Trophoblast cell (in vitro differentiated cells and primary cell): ENCODE measurements around the gene LILRB4.
"Not testable (repeated sequence)": the region's sequence is repeated elsewhere in the genome, so short reads cannot be mapped to it uniquely, and the experiment has no call there.

Experiments used
- DNase-seq, 2 donors: peaks; one replicate each; pipeline ENCODE4 v3.0.0-alpha.2; 2016
- H2AFZ ChIP-seq: 2 replicates; pipeline ENCODE4 v1.6.1; 2013; ENCODE audit warnings: low read length, moderate library complexity, mild to moderate bottlenecking; ENCODE audit not compliant: insufficient read depth, poor library complexity
- H2AK5ac ChIP-seq: 2 replicates; pipeline ENCODE4 v1.6.1; 2013; ENCODE audit warnings: mild to moderate bottlenecking, low read length
- H2BK120ac ChIP-seq: 2 replicates; pipeline ENCODE4 v1.6.1; 2013; ENCODE audit warnings: low read length, mild to moderate bottlenecking, moderate library complexity; ENCODE audit not compliant: insufficient read depth, poor library complexity
- H2BK12ac ChIP-seq: 2 replicates; pipeline ENCODE4 v1.6.1; 2013; ENCODE audit warnings: mild to moderate bottlenecking, low read length, moderate library complexity
- H2BK5ac ChIP-seq: 2 replicates; pipeline ENCODE4 v1.6.1; 2013; ENCODE audit warnings: low read length, low read depth, moderate library complexity, mild to moderate bottlenecking; ENCODE audit not compliant: poor library complexity
- H3K14ac ChIP-seq: 2 replicates; pipeline ENCODE4 v1.6.1; 2013; ENCODE audit warnings: mild to moderate bottlenecking, low read length
- H3K18ac ChIP-seq: 2 replicates; pipeline ENCODE4 v1.6.1; 2013; ENCODE audit warnings: mild to moderate bottlenecking, low read length
- H3K23ac ChIP-seq: 2 replicates; pipeline ENCODE4 v1.6.1; 2013; ENCODE audit warnings: low read length
- H3K27ac ChIP-seq: 2 replicates; pipeline ENCODE4 v1.5.1; 2013; ENCODE audit warnings: low read depth, mild to moderate bottlenecking, inconsistent platforms, low read length, moderate library complexity
- H3K27me3 ChIP-seq: 2 replicates; pipeline ENCODE4 v1.6.1; 2013; ENCODE audit warnings: inconsistent platforms, mild to moderate bottlenecking, low read length, moderate library complexity; ENCODE audit not compliant: insufficient read depth
- H3K36me3 ChIP-seq, 2 experiments: 1 replicate in 1 of 2; 2 replicates in 1 of 2; pipeline ENCODE4 v1.6.1; 2013; ENCODE audit warnings: low read length in 2 of 2, mild to moderate bottlenecking in 2 of 2, moderate library complexity in 1 of 2; ENCODE audit not compliant: insufficient read depth in 2 of 2, control insufficient read depth in 1 of 2
- H3K4ac ChIP-seq: 2 replicates; pipeline ENCODE4 v1.6.1; 2013; ENCODE audit warnings: low read depth, mild to moderate bottlenecking, low read length, moderate library complexity
- H3K4me1 ChIP-seq, 2 experiments: 1 replicate in 1 of 2; 2 replicates in 1 of 2; pipeline ENCODE4 v1.6.1; 2013; ENCODE audit warnings: low read length in 2 of 2, mild to moderate bottlenecking in 2 of 2, moderate library complexity in 1 of 2; ENCODE audit not compliant: insufficient read depth in 2 of 2, control insufficient read depth in 1 of 2
- H3K4me2 ChIP-seq: 2 replicates; pipeline ENCODE4 v1.6.1; 2013; ENCODE audit warnings: inconsistent platforms, mild to moderate bottlenecking, low read length, moderate library complexity
- H3K4me3 ChIP-seq: 2 replicates; pipeline ENCODE4 v1.5.1; 2013; ENCODE audit warnings: mild to moderate bottlenecking, low read depth, low read length, inconsistent platforms
- H3K79me1 ChIP-seq: one replicate; pipeline ENCODE4 v1.6.1; 2013; ENCODE audit warnings: low read length
- H3K79me2 ChIP-seq: 2 replicates; pipeline ENCODE4 v1.6.1; 2013; ENCODE audit warnings: low read length, mild to moderate bottlenecking; ENCODE audit not compliant: control insufficient read depth, insufficient read depth, poor library complexity
- H3K9ac ChIP-seq: 2 replicates; pipeline ENCODE4 v1.6.1; 2013; ENCODE audit warnings: mild to moderate bottlenecking, low read length
- H3K9me3 ChIP-seq: 2 replicates; pipeline ENCODE4 v1.6.1; 2013; ENCODE audit warnings: low read depth, mild to moderate bottlenecking, control low read depth, inconsistent platforms, low read length; ENCODE audit not compliant: insufficient read depth
- H4K12ac ChIP-seq: 2 replicates; pipeline ENCODE4 v1.6.1; 2013; ENCODE audit warnings: low read depth, mild to moderate bottlenecking, low read length, moderate library complexity
- H4K8ac ChIP-seq: 2 replicates; pipeline ENCODE4 v1.6.1; 2013; ENCODE audit warnings: low read depth, mild to moderate bottlenecking, low read length, moderate library complexity
- H4K91ac ChIP-seq: one replicate; pipeline ENCODE4 v1.6.1; 2013; ENCODE audit warnings: low read depth, mild to moderate bottlenecking, low read length, moderate library complexity
- WGBS: extraction: QIAGEN DNeasy Blood & Tissue Kit; methylation state at CpG from one replicate; pipeline ENCODE4 v1.1.7; 2013; ENCODE audit warnings: missing lambda C conversion rate; ENCODE audit not compliant: insufficient read length, insufficient coverage; ENCODE audit errors: extremely low coverage; 5-methylcytosine and 5-hydroxymethylcytosine counted together

LILRB4 gene

DNA sequence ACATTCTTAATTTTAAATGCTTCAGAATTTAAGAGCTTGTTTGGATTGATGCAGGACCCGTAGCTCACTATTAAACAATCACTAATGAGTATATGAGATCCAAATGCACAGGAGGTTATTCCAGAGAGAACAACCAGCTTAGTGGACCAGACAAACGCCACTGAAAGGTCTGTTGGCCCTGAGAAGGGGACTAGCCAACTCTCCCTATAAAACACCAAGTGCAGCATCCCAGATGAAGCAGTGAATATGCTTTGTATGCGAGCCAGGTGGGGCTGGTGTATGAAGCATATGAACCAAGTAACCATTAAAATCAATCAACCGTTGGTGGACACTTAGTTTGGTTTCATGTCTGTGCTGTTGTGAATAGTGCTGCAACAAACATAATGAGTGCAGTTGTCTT, 42.3 kb upstream of the LILRB4 start:
- Histone ChIP-seq H3K4ac (no peak overlapping the region), H4K12ac (no peak overlapping the region), H4K91ac (no peak overlapping the region), H3K36me3 (no peaks in the 10 kb centered on the region), H3K4me3 (no peak overlapping the region), H3K18ac (no peak overlapping the region), H3K4me1 (no peaks in the 10 kb centered on the region), H4K8ac (no peak overlapping the region), H3K4me2 (no peak overlapping the region), H2AK5ac (no peak overlapping the region), H2BK5ac (no peak overlapping the region), H2AFZ (no peak overlapping the region), H3K9ac (no peak overlapping the region), H3K79me1 (no peaks in the 10 kb centered on the region), H3K27ac (no peak overlapping the region), H3K23ac (no peak overlapping the region), H3K79me2 (no peaks in the 10 kb centered on the region), H3K14ac (no peak overlapping the region), H2BK12ac (no peak overlapping the region), H2BK120ac (no peak overlapping the region), H3K27me3 (no peaks in the 10 kb centered on the region), H3K9me3 (peaks cover 12% of the 10 kb centered on the region)
- no peak for DNase-seq
- no CpG with 5 or more reads among the region's 4 CpGs for WGBS

DNA sequence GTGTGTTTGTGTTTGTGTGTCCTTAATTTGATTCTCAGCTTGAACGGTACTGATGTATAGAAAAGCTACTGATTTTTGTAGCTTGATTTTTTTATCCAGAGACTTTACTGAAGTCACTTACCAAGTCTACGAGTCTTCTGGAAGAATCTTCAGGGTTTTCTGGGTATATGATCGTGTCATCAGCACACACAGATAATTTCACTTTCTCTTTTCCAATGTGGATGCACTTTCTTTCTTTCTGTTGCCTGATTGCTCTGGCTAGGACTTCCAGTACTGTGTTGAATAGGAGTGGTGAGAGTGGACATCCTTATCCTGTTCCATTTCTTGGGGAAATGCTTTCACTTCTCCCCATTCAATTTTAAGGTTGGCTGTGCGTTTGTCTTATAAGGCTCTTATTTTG, 40.4 kb upstream of the LILRB4 start:
- Histone ChIP-seq H3K36me3 (no peaks in the 10 kb centered on the region), H2BK12ac (no peak overlapping the region), H3K9me3 (peaks cover 11% of the 10 kb centered on the region), H3K4ac (no peak overlapping the region), H4K8ac (no peak overlapping the region), H3K14ac (no peak overlapping the region), H3K27ac (no peak overlapping the region), H3K4me2 (no peak overlapping the region), H2BK120ac (no peak overlapping the region), H3K79me1 (no peaks in the 10 kb centered on the region), H4K91ac (no peak overlapping the region), H3K9ac (no peak overlapping the region), H3K4me3 (no peak overlapping the region), H3K4me1 (no peaks in the 10 kb centered on the region), H2BK5ac (no peak overlapping the region), H2AFZ (no peak overlapping the region), H3K79me2 (no peaks in the 10 kb centered on the region), H3K18ac (no peak overlapping the region), H3K27me3 (no peaks in the 10 kb centered on the region), H4K12ac (no peak overlapping the region), H2AK5ac (no peak overlapping the region), H3K23ac (no peak overlapping the region)
- no CpG with 5 or more reads among the region's 4 CpGs for WGBS
- no peak for DNase-seq

DNA sequence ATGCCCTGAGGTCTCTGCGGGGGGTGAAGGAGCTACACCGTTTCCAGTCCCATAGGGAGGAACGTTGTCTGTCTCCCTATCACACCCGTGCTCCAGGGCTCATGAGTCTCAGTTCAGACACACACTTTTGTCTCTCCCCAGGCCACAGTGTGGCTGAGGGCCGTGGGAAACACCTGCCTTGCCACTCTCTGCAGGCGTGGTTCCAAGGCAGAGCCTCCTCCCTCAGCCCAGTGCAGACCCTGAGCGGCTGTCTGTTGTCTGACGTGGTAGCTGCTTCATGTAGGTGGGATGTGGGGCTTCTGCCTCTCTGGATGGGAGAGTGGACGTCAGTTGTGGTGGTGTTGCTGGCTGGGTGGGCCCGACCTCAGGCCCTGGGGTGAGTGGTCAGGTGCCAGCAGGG, 38.6 kb upstream of the LILRB4 start:
- not testable (repeated sequence) for H2AFZ ChIP-seq, H2BK12ac ChIP-seq, H3K36me3 ChIP-seq, H4K91ac ChIP-seq, DNase-seq, H3K9ac ChIP-seq, H3K4me1 ChIP-seq, H3K4me3 ChIP-seq, H2BK120ac ChIP-seq, H3K23ac ChIP-seq, H3K14ac ChIP-seq, H4K12ac ChIP-seq, H3K27me3 ChIP-seq, H4K8ac ChIP-seq, H3K79me2 ChIP-seq, H3K27ac ChIP-seq, H2BK5ac ChIP-seq, H3K4ac ChIP-seq, H3K4me2 ChIP-seq, H3K79me1 ChIP-seq, H2AK5ac ChIP-seq, H3K18ac ChIP-seq
- no CpG with 5 or more reads among the region's 10 CpGs for WGBS
- H3K9me3 ChIP-seq, result peaks cover 21% of the 10 kb centered on the region

DNA sequence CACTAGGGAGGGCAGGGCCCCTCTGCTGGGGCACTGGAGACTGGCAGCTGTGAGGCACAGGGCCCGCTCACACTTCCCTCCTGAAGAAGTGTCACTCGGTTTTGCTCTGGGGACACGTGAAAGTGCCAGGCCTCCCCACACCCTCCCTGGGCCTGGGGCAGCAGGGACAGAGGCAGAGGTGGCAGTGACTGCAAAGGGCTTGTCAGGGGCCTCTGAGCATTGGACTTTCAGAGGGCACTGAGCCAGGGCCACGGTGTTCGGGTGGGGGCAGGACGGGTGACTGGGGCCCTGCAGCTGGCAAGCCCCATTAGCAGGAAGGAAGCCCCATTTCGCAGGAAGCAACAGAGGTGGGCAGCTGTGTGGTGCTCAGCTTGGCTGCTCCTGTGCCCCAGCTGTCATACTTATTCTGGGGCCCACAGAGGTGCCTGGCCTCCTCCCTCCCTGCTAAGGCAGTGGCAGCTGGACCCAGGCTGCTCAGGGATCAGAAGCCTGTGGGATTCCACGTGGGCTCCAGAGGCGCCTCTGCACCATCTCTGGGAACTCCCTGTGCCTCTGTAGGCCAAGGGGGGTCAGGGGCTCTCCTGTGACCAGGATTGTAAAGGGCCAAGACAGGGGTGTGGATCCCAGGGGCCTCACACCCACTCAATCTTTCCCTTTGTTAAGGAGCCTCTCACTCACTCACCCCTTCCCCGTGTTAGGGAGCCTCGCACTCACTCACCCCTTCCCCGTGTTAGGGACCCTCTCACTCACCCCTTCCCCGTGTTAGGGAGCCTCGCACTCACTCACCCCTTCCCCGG, 37.7 kb upstream of the LILRB4 start:
- H3K4me2 ChIP-seq, H3K27me3 ChIP-seq, H4K91ac ChIP-seq, H3K36me3 ChIP-seq, H3K27ac ChIP-seq, H2AFZ ChIP-seq, H3K9ac ChIP-seq, H4K8ac ChIP-seq, H3K14ac ChIP-seq, DNase-seq, H3K18ac ChIP-seq, H3K4ac ChIP-seq, H3K4me1 ChIP-seq, H3K79me2 ChIP-seq, H2BK5ac ChIP-seq, H3K4me3 ChIP-seq, H3K23ac ChIP-seq, H2BK12ac ChIP-seq, H2BK120ac ChIP-seq, H4K12ac ChIP-seq, H2AK5ac ChIP-seq, H3K79me1 ChIP-seq: not testable (repeated sequence)
- WGBS, result no CpG with 5 or more reads among the region's 15 CpGs
- peaks cover 27% of the 10 kb centered on the region for H3K9me3 ChIP-seq
